HS-5 (cell line): Measurements from ENCODE around the gene COPS6.

Experiments
- DNase-seq: peaks from one replicate; pipeline ENCODE4 v3.0.0-alpha.2; 2012; ENCODE audit warnings: low read depth

COPS6 gene

GRCh38 chr7:100079024-100079560 lies 9.7 kb upstream of the COPS6 start:
- DNase-seq, result no peak

- DNase-seq, result no peak
Measured at GRCh38 chr7:100080907-100081534, 7.7 kb upstream of the COPS6 start.

GRCh38 chr7:100081535-100082102 lies 7.2 kb upstream of the COPS6 start, which contains the start of gene ZNF3:
Gene ZNF3 (minus strand): TSS chr7:100081723. CDS start chr7:100077357, 4,366 bp downstream.
- peak; percentile 85 for DNase-seq

GRCh38 chr7:100082978-100083377 lies 5.8 kb upstream of the COPS6 start:
- no peak for DNase-seq

GRCh38 chr7:100085515-100085914 lies 3.3 kb upstream of the COPS6 start:
- no peak for DNase-seq

- DNase-seq, result peak; percentile 91
Measured at GRCh38 chr7:100087055-100087750, 1.6 kb upstream of the COPS6 start.

- no peak for DNase-seq
Measured at GRCh38 chr7:100088095-100088620, 611 bp upstream of the COPS6 start.

GRCh38 chr7:100089458-100090196 lies 858 bp downstream of the COPS6 start:
- DNase-seq, result no peak

- no peak for DNase-seq
Measured at GRCh38 chr7:100090527-100091410, 2.0 kb downstream of the COPS6 start.

DNA sequence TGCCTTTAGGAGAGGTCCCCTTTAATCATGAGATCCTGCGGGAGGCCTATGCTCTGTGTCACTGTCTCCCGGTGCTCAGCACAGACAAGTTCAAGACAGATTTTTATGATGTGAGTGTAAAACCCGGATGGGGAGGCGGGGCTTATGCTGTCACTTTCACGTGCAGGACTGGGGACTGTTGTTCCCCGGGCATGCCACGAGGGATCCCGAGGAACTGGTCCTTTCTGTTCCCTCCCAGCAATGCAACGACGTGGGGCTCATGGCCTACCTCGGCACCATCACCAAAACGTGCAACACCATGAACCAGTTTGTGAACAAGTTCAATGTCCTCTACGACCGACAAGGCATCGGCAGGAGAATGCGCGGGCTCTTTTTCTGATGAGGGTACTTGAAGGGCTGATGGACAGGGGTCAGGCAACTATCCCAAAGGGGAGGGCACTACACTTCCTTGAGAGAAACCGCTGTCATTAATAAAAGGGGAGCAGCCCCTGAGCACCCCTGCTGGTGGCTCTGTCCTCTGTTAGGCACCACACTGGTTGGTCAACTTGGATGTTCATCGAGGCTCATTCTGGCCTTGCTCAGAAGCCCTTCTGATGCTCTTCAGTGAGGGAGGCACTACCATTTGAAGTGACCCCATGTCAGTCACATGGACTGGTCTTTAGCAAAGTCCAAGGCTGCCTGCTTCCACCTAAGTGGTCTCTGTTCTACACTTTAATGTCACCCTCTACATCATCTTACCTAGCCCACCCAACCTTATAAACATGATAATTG lies 2.8 kb downstream of the COPS6 start:
- DNase-seq, result no peak

GRCh38 chr7:100093054-100093453 lies 4.3 kb downstream of the COPS6 start:
- DNase-seq, result no peak

- no peak for DNase-seq
Measured at GRCh38 chr7:100093498-100093897, 4.7 kb downstream of the COPS6 start.

DNA sequence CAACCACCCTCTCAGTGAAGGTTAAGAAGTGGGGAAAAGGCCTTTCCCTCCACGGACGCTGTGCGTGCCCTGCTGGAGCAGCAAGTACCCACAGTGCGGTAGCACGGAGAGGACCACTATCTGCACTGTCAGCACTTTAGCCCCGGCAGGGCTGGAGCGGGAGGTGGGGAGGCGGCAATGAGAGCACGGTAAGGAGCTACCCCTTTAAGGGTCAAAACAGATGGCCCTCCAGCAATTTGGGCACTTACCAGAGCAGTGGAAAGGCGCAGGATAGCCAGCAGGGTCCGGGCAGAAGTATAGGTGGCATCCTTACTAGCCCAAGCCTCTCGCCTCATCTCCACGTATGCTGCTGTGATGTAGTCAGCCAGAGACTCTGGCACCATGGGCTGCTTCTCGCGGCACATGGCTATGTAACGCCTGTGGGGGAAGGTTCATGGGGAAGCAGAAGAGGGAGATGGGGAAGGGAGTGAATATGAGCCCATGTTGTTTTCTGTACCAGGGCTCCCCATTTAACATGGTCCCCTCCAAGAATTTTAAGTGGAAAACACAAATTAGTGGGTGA lies 5.2 kb downstream of the COPS6 start:
- no peak for DNase-seq

DNA sequence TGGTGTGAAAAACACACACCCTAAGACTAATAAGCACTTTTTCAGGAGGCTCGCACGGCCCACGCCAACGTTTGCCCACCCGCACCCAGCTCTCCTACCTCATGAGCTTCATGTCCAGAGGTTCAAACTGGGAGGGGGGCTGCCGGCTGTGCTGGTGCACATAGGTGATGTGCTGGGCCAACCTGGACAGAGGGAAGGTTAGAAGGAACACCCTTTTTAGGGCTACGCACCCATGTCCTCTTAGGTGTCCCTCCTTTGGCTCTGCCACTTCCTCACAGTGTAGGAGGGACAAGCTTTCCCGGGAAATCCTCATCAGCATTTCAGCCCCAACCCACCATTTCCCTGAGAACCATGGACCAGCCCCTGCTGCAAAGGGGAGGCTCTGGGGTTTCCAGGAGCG lies 6.5 kb downstream of the COPS6 start:
- no peak for DNase-seq

DNA sequence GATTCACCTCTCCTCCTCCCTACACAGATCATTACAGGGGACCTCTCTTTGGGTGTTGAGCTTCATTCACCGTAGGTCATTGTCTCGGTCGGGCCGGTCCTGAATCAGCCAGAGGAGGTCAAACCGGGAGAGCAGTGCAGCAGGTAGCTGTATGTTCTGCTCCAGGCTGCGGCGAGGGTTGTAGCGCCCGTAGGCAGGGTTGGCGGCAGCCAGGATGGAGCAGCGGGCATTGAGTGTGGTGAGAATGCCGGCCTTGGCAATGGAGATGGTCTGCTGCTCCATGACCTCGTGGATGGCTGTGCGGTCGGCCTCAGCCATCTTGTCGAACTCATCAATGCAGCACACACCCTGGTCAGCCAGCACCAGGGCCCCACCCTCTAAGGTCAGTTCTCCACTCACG lies 6.9 kb downstream of the COPS6 start:
- no peak for DNase-seq

DNA sequence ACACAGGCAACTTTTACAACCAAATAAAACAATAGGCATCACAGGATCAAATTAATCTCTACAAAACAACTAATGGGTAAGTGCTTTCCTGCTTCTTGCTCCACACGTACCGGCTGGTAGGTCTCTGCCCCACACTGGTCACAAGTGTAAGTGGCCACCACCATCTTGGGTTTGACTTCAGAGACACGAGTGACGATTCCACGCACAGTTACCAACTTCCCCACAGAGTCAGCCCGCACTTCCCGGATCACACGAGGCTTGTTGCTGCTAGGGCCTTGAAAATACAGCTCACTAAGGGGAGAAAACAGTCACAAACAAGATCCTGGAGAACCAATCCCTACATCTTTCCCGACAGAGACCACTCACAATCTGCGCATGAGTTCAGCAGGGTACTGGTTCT lies 10.1 kb downstream of the COPS6 start:
- no peak for DNase-seq

DNA sequence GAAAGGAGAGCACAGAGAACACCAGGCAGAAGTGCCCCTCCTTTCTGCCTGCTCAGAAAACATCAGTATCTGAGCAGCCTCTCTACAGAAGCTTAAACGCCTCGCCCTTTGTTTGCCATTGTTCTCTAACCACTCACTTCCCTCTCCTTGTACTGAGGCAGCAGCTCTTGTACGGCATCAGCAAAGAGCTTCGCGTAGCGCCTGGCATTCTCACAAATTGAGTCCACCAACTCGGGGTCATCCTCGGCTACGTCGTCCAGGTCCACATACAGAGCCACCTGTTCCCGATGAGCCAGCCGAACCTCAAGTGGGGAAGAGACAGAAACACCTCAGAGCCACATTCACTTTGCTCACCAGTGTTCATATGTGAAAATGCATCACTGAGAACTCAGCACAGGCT lies 10.7 kb downstream of the COPS6 start:
- no peak for DNase-seq

- DNase-seq, result peak; percentile 64
Measured at GRCh38 chr7:100100420-100101015, 11.7 kb downstream of the COPS6 start.

DNA sequence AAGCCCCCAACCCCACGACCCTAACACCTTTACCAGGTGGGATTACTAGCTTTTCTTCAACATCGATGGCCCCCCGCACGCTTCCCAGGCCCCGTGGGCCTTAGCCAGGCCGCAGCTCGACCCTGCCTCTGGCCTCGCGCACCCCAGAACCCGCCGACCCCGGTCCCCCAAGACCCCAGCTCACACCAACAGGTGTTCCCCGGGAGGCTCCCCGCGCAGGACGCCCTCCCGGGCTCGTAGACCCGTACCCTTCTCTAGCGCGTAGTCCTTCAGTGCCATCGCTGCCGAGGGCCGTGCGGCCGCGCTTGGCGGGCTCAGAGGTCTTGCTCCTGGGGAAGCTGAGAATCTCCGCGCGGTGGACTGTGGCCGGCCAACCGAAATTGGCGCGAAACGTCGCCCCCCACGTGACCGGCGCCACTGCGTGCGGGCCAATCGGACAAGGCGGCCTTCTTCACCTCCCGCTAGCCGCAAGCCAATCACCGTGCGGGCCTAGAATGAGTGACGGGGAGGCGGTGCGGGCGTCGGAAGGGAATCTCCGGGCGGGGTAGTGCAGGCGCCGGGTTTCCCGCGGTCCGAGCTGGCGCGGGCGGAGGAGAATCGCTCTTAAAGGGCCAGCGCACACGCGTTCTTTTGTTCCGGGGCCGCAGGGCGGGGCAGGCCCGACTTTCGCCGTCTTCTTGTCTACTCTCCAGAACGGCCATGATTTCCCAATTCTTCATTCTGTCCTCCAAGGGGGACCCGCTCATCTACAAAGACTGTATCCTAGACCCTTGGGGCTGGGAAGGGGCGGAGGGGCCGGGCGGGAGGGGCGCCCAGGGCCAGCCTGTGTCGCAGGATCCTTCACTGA lies 12.5 kb downstream of the COPS6 start, which contains the start of the genes AP4M1 and MCM7:
TSS of gene AP4M1 (plus strand) at position 628 of the 847 bp plus-strand sequence. CDS start at position 700, 72 bp downstream.
TSS of gene MCM7 (minus strand) at position 382 of the 847 bp plus-strand sequence. CDS start at position 279, 103 bp downstream.
- DNase-seq, result peak; percentile 74
